NCI-H510A (cell line): ENCODE measurements around the gene SIGLEC12.
"Not testable (repeated sequence)": the region's sequence is repeated elsewhere in the genome, so short reads cannot be mapped to it uniquely, and the experiment has no call there.

Experiments used
- DNase-seq: peaks from one replicate; lab custom pipeline; 2025; lab: John Stamatoyannopoulos, UW

The SIGLEC12 gene

DNA sequence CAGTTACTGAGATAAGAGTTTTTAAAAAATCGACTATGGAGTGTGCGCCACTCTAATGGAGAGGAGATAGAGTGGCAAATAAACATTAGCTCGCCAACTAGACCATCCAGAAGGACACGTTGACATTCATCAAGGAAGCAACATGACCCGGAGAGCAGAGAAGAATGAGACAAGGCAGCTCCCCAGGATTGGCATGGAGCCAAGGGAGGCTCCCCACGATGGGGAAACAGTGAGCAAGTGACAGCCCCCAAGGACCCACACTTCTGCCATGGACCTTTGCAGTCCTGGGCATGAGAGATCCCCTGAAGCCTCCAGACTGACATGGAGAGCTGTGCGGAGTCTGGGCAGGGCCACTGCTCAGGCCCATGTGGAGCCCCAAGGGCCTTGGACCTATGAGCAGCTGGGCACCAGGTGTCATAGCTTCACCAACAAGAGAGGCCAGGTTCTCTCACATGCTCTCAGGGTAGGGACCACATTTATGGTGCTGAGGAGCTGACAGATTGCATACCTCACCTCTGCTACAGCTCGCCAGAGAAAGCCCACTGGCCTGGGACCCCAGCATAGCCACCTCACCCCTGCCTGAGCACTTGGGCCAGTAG is 23.2 kb upstream of the SIGLEC12 start:
- no peak for DNase-seq

DNA sequence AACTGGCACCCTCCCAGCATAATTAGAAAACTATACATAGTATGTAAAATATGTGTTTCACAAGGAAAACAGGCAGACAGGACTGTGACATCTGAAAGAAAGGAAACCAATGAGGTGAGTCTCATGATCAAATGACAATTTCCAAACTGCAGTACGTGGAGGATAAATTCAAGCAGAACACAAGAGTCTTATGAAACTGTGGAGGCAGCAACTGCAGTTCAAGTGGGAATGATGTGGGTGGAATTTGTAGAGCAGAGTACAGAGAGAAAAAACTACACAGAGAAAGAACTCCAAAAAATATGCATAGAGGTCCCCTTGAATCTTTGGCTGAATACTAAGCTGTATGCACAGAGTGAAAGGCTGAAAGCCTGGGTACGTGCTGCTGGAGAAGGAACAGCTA is 20.2 kb upstream of the SIGLEC12 start:
- DNase-seq = no peak

DNA sequence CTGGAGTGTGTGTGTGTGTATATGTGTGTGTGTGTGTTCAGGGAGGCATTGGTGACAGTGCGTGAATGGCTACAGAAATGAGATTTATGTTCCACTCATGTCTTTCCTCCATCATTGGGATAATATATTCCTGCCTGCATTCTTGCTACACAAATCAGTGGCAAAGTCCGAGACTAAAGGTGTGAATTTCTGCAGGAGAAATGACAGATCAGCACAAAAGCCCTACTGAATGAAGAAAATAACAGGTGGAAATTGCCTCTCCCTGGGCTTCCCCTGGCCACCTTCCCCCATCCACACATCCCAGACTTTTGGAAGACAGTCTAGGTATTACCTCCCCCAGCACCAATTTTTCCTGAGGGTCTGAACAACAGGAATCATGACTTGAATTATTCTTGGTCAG is 19.8 kb upstream of the SIGLEC12 start:
- DNase-seq = no peak

DNA sequence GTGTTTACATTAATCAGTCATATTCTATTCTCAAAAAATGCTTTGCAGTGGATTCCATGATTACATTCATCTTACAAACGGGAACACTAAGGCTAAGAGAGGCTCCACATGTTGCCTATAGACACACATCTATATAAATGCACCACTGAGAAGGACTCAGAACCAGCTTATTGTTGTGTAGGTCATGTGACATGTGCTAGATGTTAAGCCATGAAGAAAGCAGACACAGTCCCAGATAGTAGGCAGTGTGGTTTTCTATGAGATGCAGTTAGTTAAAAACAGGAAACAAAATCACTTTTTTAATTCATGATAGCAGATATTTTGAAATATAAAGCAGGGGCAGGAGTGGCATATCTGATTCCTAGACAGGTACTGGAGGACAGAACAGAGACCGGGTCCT is 19.1 kb upstream of the SIGLEC12 start:
- no peak for DNase-seq

DNA sequence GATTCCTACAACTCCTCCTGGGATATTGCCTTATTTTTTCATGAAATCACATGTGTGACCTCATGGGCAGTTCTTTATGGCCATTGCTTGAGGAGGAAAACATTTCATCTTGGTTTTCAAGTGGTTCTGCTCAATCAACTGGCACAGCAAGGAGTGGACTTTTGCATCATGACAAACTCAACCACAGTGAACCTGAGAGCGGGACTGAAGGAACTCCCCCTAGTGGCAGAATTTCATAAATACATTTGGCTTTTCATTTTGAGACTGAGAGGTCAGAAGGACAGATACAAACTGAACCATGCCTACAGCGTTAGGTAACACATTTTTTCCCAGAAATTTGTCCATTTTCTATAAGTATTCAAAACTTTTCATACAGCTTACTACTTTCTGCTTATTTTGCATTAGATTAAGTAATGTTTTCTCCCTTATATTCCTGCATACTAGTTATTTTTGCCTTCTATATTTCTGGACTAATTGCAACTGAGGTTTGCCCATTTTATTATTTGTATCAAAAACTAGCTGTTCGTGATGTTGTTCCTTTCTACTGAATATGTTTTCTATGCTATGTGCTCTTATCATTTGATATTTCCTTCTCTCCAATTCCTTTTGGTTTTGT is 13.4 kb upstream of the SIGLEC12 start:
- DNase-seq = no peak

DNA sequence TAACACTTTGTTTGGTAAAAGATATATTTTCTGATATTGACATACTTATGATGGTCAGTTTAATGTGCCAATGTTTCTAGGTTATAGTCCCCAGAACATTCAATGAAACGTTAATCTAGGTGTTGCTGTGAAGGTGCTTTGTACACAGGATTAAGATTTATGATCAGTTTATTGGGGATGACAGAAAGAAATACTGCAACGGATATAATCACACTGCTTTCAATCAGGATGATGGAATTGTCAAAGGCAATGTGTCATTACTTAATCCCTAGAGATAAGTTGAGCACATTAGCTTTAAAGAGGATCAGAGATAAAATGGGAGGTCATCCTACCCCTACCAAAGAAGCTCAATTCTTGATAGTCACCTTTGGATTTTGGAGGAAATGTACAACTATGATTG is 12.4 kb upstream of the SIGLEC12 start:
- DNase-seq = no peak

DNA sequence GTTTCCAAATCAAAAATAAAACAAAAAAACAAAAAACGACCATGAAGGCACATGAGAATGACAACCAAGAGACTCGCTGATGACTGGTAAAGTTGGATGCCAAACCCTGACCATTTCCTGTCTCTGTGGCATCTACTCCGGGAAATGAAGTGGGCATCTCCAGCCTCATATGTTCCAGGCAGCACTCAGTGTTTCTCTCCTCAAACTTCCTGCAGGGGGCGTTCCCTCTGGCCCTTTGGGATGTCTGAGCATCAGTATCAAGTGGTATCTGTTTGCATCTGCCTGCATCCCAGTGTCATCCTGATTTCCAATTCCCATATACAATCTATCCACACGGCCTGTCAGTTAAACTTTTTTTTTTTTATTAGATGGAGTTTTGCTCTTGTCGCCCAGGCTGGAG is 9.8 kb upstream of the SIGLEC12 start:
- DNase-seq = no peak

DNA sequence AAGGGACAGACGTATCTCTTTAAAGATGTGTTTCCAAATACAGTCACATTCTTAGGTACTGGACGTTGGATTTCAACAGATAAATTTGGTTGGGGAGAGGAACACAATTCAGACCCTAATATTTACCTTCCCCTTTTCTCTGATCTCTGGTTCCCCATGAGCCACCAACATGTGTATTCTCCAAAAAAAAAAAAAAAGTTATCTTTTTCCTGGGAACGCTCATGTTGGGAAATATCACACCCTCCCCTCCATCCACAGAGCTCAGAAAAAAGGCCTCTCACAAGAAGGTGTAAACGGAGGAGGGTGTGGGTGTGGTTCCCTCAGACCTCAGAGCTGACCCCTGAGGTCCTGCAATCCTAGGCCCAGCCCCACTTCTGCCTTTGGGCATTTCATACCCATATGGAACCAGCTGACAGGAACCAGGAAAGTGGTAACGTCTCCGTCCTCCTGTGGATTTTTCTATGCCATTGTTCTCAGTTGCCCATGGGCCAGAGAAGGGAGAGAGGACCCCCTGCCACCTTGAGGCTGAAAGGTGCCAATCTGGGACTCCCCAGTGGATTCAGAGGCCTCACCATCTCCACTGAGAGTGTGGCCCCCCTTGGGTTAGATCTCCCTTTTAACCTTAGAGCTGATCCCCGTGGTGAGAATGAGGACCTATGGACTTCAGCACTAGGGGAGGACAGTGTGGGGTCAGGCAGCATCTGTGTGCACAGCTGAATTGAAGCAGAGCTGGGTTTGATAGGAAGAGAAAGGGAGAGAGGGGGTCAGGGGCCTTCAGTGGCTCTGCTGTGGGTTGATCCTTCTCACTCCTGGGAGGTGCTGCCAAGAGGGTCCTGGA is 8.4 kb upstream of the SIGLEC12 start:
- DNase-seq = no peak

DNA sequence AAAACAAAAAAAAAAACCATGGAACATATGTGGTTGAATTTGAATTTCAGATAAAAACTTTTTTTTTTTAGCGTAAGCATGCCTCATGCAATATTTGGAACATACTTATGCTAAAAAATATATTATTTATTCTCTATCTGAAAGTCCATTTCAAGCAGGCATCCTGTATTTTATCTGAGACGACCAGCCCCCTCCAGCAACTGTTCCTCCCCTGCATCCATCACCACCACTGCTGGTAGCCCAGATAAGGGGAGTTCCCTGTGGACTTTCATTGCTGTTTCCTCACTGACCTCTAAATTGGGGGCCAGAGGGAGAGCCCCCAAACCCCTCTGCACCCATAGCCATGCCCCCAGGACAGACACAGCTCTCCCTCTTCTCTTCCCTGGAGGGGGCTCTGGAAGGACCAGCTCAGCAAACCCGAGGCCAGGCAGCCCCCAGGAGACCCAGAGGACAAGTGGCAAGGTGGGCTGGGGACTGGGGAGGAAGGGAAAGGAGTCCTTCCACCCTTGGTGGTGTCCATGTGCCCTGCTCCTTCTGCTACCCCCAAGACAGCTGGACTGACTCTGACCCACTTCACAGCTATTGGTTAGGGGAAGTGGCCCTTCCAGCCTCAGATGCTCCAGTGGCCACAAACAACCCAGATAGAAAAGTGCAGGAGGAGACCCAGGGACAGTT is 6.6 kb upstream of the SIGLEC12 start:
- DNase-seq = no peak

DNA sequence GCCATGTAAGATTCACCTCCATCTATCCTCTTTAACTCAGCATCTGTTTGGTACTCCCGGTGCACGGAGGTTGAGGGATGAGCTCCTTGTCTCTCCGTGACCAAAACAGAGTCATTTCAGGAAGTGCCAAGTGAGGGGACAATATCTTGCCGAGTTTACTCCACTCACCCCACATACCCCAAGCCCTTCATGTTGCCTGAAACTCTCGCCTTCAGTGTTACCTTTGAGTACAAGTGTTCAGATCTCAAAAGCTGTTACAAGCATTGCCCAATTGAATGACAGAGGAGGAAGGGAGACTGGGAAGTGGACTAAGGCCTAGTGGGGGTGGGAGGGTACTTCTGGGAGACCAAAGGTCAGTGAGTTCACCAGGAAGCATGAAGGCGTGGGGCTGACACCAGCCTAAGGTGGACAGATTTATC is 6.0 kb upstream of the SIGLEC12 start:
- no peak for DNase-seq

DNA sequence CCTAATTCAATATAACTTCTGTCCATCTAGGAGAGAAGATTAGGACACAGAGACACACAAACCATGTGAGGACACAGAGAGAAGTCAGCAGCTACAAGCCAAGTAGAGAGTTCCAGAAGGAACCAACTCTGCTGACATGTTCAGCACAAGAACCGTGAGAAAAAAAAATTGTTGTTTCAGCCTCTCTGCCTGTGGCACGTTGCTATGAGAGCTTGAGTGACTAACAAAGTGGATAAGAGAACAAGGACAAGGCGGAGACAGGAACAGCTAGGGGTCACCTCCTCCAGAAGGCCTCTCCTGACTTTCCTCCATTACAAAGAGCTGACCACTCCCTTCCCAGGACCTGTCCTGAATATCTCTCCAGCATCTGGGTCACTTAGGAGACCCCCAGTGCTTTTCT is 5.6 kb upstream of the SIGLEC12 start:
- DNase-seq = no peak

DNA sequence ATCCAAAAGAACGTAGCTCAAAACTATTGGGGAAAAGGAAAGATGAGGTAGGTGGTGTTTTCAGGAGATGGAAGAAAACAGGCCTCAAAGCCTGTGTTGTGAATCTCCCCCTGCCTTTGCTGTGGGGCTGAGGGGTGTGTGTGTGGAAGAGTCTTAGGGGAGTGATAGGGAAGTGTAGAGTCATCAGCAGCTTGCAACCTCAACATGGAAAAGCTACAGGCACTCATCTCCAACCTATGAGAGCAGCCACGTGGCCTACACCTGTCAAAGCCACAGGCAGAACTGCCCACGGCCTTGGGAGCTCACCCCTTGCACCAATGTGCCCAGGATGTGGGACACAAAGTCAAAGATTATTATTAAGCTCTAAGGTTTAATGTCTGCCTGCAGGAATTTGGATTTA is 4.3 kb upstream of the SIGLEC12 start:
- no peak for DNase-seq

DNA sequence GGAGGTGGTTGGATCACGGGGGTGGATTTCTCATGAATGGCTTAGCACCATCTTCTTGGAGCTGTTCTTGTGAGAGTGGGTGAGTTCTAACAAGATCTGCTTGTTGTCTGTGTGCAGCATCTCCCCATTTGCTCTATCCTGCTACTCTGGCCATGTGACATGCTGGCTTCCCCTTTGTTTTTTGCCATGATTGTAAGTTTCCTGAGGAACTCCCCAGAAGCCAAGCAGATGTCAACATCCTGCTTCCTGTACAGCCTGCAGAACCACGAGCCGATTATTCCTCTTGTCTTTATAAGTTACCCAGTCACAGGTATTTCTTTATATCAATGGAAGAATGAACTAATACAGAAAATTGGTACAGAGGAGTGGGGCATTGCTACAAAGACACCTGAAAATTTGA is 2.3 kb upstream of the SIGLEC12 start:
- no peak for DNase-seq

DNA sequence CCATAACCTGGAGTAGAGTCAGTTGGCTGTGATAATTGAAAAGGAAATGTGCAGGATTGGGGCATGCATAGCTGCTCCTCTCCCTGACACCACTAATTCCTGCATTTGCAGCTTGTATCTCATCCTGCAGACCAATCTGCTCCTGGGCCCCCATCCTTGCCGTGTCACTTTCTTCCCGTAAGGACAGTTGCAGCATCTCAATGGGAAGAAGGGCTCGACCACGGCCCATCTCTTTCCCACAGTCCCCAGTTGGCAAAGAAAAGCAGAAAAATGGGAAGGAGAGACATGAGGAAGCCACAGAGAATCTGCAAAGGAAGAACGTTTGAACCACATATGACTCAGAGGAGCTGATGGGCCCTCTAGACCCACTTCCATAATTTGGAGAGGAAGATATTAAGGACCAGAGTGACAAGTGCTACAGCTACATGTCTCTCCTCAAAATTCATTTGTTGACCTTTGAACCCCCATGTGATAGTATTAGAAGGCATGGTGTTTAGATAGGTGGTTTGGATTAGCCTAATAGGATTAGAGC is 1.8 kb upstream of the SIGLEC12 start:
- DNase-seq = no peak

DNA sequence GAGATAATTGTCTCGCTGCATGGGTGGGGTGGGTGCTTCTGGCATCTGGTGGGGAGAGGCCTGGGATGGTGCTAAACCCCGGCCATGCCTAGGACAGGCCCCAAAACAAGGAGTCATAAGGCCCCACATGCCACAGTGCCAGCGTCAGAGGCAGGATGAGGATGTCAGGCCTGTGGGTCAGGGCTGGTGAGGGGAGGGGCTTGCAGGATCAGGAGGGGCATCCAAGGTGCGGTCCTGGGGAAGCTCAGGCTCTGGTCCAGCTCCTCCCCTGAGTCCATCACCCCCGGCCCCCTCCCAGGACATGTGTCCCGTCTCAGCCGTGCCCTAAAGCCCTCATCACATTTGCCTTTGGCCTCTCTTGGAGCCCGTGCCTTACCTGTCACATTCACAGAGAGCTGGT is 669 bp downstream of the SIGLEC12 start:
- DNase-seq = not testable (repeated sequence)

DNA sequence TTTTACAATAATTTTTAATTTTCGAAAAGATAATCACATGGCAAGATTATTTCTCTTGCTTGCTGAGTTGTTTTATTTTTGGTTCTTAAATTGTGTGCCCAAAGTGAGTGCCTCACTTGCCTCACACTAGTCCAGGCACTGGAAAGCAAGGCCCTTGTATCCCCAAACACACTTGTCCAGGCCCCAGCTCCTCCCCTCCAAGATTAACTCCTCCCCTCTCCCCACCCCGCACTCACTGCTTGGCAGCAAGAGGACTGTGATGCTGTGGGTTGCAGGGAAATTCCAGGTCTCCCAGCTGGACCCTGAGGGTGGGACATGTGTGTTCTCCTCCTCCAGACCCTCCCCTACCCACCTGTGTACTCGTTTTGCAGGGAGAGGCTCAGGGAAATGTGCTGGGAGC is 3.9 kb downstream of the SIGLEC12 start:
- DNase-seq = no peak

DNA sequence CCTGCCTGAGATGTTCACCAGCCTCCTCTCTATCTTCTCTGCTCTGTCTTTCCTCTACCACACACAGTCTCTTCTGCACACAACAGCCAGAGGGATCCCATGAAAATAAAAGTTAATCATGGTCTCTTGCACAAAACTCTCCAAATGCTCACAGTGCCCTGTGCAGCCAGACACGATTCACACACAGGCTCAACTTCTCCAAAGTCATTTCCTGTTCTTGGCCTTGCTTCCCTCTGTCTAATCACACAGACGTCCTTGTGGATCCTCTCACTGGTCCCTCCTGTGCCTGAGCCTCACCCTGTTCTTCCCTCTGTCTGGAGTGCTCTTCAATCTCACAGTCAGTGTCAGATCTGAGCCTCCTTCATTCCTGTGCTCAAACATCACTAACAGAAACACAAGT is 7.8 kb downstream of the SIGLEC12 start:
- no peak for DNase-seq

DNA sequence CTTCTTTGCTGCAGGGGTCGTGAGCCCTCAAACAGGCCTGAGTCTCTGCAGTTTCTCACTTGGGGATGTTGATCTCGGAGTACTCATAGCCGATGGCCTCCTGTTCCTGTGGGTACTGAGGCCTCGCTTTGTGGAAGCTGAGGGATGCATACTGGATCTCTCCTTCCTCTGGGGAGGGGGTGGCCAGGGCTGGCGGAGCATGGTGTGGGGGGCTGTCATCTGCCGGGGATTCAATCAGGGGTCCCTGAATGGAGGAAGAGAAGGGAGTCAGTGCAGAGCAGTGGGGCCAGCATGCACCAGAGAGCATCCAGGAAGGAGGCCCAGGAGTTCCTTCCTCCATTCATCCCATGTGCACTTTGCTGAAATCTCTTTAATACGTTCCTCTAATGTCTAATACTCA is 10.0 kb downstream of the SIGLEC12 start:
- DNase-seq = no peak

DNA sequence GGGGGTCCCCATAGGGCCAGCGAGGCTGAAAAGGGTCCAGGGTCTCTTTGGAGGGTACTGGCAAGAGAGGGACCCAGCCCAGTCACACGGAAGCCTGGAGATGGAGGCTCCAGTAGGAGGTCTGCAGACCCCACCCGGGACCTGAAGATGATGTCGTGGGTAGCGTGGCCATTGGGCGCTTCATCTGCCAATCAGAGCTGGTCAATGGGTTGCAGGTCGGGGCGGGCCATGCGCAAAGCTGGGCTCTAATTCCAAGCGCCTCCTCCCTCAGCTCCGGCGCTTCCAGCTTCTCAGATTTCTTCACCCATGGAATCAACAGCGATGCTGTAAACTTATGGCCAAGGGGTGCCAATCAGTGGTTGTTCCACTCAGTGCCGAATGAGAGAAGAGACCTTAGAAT is 10.9 kb downstream of the SIGLEC12 start:
- no peak for DNase-seq

DNA sequence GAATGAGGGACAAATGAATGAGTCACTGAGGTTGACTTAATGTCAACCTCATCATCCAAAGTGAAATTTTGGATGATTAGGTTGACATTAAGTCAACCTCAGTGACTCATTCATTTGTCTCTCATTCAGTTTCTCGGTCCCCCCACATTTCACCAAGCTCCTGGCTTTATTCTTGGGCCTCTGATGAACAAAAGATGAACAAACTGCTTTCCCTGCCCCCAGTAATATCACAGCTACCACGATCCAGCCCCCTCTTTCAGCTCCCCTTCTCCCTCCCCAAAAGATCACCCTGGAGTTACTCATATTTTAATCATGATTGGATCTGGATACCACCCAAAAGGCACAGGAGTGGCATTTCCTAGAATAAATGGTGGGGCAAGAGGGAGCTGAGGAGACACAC is 12.5 kb downstream of the SIGLEC12 start:
- DNase-seq = no peak

DNA sequence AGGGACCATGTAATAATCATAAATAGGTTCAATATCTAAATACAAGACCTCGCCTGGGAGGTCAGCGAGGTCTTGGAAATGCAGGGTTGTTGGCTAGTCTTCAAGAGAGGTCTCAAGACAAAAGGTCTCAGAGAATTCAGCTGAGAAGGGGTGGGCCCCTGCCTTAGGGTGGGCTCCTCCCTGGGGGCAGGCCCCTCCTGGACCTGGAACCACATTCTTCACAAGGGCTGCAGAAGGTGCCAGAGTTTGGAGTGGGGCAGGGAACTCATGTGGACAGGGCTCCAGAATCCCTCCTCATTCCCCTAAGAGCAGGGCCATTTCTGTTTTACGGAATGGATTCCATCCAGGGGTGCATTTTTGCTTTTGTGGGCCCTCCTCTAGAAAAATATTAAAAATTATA is 13.1 kb downstream of the SIGLEC12 start:
- DNase-seq = no peak

DNA sequence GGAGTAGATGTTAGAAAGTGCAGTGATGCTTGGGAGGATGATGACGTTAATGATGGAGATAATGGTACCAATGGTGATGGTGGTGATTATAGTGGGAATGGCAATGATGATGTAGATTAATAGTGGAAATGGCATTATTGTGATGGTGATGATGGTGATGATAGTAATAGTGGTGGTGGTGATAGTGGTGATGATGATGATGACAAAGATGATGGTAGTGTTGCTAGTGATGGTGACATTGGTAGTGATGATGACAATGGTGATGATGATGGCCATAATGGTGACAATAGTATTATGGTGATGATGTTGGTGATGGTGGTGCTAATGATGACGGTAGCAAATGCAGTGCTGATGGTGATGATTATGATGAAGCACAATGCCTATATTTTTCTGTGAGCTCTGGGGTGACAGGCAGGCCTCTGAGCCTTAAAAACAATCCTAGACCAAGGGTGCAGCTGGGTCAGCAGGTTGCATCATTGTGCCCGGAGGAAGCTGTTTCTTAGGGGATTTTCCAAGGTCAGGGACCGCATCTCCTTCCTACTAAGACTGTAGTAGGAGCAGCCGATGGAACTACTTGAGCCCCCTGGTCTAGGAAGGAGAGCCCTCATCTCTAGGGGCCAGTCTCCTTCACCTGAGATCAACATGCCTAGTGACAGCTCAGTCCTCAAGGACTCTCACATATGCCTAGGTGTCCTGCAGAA is 15.5 kb downstream of the SIGLEC12 start:
- DNase-seq = no peak
